GM12865 (cell line): ENCODE data around the gene EMP3.

Source experiments
- DNase-seq: peaks from one replicate; pipeline ENCODE4 v3.0.0; 2010; ENCODE audit warnings: low read depth
- H3K4me3 ChIP-seq: 2 replicates; pipeline ENCODE4 v1.5.1; 2011; ENCODE audit warnings: mild to moderate bottlenecking, low read depth, low read length, control low read depth
- CTCF ChIP-seq: IDR thresholded peaks from 2 replicates; pipeline ENCODE4 v1.5.1; 2011; ENCODE audit warnings: low read length, control low read depth, low read depth, inconsistent platforms; ENCODE audit not compliant: insufficient read depth; ENCODE audit errors: missing control alignments

EMP3 gene

DNA sequence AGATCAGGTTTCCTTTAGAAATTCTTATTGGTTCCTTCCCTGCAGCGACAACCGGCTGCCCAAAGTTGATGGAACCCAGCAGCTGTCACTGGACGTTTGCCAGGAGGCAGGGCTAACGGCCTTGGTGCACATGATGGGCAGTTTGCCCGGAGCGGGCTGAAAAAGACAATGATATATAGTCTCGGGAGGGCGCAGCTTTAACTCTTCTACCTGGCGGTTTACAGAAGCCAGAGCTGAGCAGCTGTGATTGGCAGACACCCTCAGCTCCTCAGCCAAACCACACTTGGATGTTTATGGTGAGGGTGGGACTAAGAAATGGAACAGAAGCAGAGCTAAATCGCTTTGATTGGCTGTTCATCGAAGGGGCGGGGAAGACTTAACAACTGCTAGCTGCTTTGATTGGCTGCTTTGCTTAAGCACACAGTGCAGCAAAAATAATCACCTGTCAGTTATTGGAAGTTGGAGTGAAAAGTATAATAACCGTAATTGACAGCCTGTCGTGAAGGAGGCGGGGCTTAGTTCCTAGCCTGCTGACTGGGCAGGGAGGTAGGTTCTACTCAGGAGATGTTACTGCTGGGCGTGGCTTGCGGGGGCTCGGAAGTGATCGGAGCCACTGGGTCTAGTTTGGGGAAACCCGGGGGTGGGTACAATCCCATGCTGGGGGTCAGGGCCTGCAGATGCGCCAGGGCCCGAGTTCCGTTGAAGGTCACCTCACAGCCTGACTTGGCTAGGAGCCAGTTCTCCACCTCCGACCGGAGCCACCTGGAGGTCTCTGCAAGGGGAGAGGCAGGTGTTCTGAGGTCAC, 7.5 kb downstream of the EMP3 start:
- peak overlapping the region; percentile 82 for H3K4me3 ChIP-seq
- no peak for TF ChIP-seq CTCF
- DNase-seq: peak; percentile 99

DNA sequence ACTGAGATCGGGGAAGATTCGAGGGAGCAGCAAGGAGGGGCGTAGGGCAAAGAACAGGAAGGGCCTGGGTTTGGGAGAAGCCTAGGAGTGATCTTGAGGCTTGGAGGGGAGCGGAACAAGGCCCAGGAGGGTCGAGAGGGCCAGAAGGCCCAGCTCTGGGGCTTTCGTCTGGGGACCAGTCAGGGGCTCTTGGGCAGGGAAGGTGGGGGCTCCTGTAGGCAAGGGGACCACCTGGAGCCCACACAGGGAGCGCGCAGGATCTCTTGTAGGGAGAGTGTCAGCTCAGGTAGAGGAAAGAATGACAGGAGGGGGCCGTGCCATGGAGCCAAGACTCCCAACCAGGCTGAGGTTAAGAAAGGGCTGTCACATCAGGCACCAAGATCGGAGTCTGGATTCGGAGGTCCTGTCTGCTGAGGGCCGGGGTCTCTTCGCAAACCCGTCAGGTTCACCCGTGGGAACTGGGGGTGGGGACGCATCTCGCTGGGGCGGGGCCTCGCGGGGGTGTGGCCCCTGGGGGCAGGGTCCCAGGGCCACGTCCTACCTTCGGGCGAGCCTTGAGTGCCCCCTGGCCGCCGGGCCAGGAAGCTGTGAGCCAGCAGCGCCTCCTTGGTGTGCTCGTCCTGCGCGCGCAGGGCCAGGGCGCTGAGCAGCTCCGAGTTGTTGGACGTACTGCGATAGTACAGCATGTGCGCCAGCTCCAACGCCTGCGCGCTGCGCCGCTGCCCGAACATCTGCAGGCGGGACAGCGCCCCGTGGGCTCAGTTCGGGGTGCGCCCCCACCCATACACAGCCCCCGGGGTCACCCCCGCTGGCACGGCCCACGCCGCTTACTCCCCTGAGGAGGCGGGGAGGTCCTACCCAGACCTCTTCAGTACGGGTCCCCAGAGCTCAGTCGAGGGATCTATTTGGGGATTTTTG, 8.4 kb downstream of the EMP3 start:
- peak; percentile 98 for DNase-seq
- H3K4me3 ChIP-seq: peak overlapping the region; percentile 82
- TF ChIP-seq CTCF: peak; percentile 91

GRCh38 chr19:48338253-48338755, 13.0 kb downstream of the EMP3 start:
- no peak for TF ChIP-seq CTCF
- no peak for DNase-seq

GRCh38 chr19:48338802-48339503, 13.6 kb downstream of the EMP3 start:
- DNase-seq: no peak
- no peak overlapping the region for H3K4me3 ChIP-seq
- TF ChIP-seq CTCF: no peak

More at GRCh38 chr19:48338253-48338755, 13.0 kb downstream of the EMP3 start:
- no peak overlapping the region for H3K4me3 ChIP-seq

GRCh38 chr19:48340995-48341394, 15.6 kb downstream of the EMP3 start:
- no peak for TF ChIP-seq CTCF
- no peak for DNase-seq
- no peak overlapping the region for H3K4me3 ChIP-seq
